Panc1 (cell line): Measurements from ENCODE around the gene PRORP. TPM values are rescaled to one million over a fixed set of nuclear protein-coding genes. Genes with fewer than 3 reads are reported as not detected.

ENCODE experiments used
- ATAC-seq: fragments of 200-7000 bp; cut with Tn5 transposase; 2 replicates; pipeline ENCODE4 v1.9.1; 2020; ENCODE audit warnings: mild to moderate bottlenecking, moderate library complexity
- BruUV-seq: library from RNA; stranded (reverse); fragments of 400-500 nt; replicated peaks from 2 replicates; lab custom pipeline; 2021; lab: Mats Ljungman, UMichigan
- CTCF ChIA-PET: fragments of 300-600 bp; sonication (Branson Sonifier 250); formaldehyde crosslinking; loops from one replicate; lab custom pipeline; 2022; ENCODE audit warnings: antibody characterized with exemption; lab: Charles Lee
- POLR2A ChIA-PET: fragments of 300-600 bp; sonication (Branson Sonifier 250); formaldehyde crosslinking; loops from one replicate; lab custom pipeline; 2022; ENCODE audit warnings: antibody characterized with exemption; lab: Charles Lee
- DNase-seq: peaks from one replicate; pipeline ENCODE4 v3.0.0-alpha.2; 2010; ENCODE audit warnings: low read depth, low spot score
- H3K27ac ChIP-seq: 2 replicates; pipeline ENCODE4 v1.5.1; 2011; ENCODE audit warnings: mild to moderate bottlenecking, low read length, inconsistent platforms
- H3K27me3 ChIP-seq: fragments of 200-500 bp; sonication (Bioruptor generic); 2 replicates; pipeline ENCODE4 v1.6.0; 2014; ENCODE audit warnings: low read length, inconsistent platforms; ENCODE audit not compliant: control insufficient read depth, insufficient read depth
- H3K36me3 ChIP-seq: fragments of 200-500 bp; sonication (Bioruptor generic); 2 replicates; pipeline ENCODE4 v1.5.1; 2014; ENCODE audit warnings: inconsistent platforms, mild to moderate bottlenecking, low read length, moderate library complexity; ENCODE audit not compliant: control insufficient read depth, insufficient read depth
- H3K4me1 ChIP-seq: 2 replicates; pipeline ENCODE4 v1.5.1; 2011; ENCODE audit warnings: inconsistent platforms, mild to moderate bottlenecking, low read length, moderate library complexity; ENCODE audit not compliant: control insufficient read depth, insufficient read depth
- H3K4me3 ChIP-seq, 2 experiments: 2 replicates each; pipeline ENCODE4 v1.5.1; 2011 to 2012; ENCODE audit warnings: low read depth in 2 of 2, low read length in 2 of 2, mild to moderate bottlenecking in 2 of 2, inconsistent platforms in 1 of 2, moderate library complexity in 1 of 2
- H3K9me3 ChIP-seq: fragments of 200-500 bp; sonication (Bioruptor generic); 2 replicates; pipeline ENCODE4 v1.5.1; 2014; ENCODE audit warnings: low read depth, mild to moderate bottlenecking, inconsistent platforms, low read length, moderate library complexity; ENCODE audit not compliant: control insufficient read depth, insufficient read depth
- POLR2AphosphoS5 ChIP-seq: IDR thresholded peaks from 2 replicates; pipeline ENCODE4 v1.6.1; 2012; ENCODE audit warnings: mild to moderate bottlenecking, low read depth, low read length, moderate library complexity
- SIN3A ChIP-seq: IDR thresholded peaks from 2 replicates; pipeline ENCODE4 v1.6.1; 2012; ENCODE audit warnings: low read depth, mild to moderate bottlenecking, low read length, moderate library complexity, borderline replicate concordance; ENCODE audit not compliant: insufficient read depth
- TCF7L2 ChIP-seq: IDR thresholded peaks from 2 replicates; pipeline ENCODE4 v1.6.1; 2011; ENCODE audit warnings: mild to moderate bottlenecking, low read depth, low read length, inconsistent platforms
- in situ Hi-C: cut with HindIII; loops from 2 replicates; pipeline ENCODE4 v1.10.0; 2016; ENCODE audit warnings: low sequenced_read_pairs, low pct_unique_long_range_greater_than_20kb
- intact Hi-C: fragments of 100-400 bp; cut with micrococcal nuclease; formaldehyde crosslinking; loops from one replicate; pipeline ENCODE4 v1.10.0; 2022; ENCODE audit not compliant: unreplicated experiment
- total RNA-seq: library from RNA; stranded (reverse); gene quantifications from one replicate; pipeline ENCODE4 v1.2.1, GENCODE V29; 2021; ENCODE audit not compliant: unreplicated experiment
- TF ChIP-seq, protein P1 (sequence below), 2 experiments: IDR thresholded peaks; 2 replicates each; pipeline ENCODE4 v1.6.1; 2011 to 2012; ENCODE audit warnings: low read depth in 2 of 2, control low read depth in 1 of 2, low read length in 1 of 2, mild to moderate bottlenecking in 1 of 2, moderate library complexity in 1 of 2; ENCODE audit not compliant: insufficient read depth in 1 of 2
- TF ChIP-seq, protein P2 (sequence below): fragments of 450-650 bp; IDR thresholded peaks from 2 replicates; pipeline ENCODE4 v1.5.1; 2017; ENCODE audit warnings: mild to moderate bottlenecking

Gene PRORP
- total RNA-seq, 1 experiment from 2014 or later: 28.1 TPM

DNA sequence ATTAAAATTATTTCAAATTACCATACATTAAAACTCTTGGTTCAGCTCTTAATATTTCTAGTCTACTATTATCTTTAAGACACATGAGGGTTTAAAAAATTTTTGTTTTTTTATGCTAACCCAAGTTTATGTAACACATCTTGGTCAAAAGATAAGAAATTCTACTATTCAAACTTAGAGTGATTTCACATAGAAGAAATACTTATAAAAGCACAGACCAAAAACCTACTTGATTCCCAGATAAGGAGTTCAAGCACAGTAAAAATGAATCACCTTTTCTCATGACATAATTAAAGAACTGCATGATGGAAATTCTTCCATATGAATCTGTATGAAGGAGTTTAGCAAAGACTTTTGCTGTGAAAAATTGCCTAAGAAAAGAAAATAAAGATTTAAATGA is 14.5 kb upstream of the PRORP start:
- ChIA-PET CTCF (no interaction called here), POLR2A (no interaction called here)
- no peak for DNase-seq
- no peaks in the 10 kb centered on the region for H3K9me3 ChIP-seq
- no peaks in the 10 kb centered on the region; the same call in 1 of the 2 replicates for H3K36me3 ChIP-seq
- no peak overlapping the region for H3K27ac ChIP-seq
- no peak for ATAC-seq
- intact Hi-C loops: no loop called here
- TF ChIP-seq TCF7L2: no peak
- TF ChIP-seq, protein P1, sequence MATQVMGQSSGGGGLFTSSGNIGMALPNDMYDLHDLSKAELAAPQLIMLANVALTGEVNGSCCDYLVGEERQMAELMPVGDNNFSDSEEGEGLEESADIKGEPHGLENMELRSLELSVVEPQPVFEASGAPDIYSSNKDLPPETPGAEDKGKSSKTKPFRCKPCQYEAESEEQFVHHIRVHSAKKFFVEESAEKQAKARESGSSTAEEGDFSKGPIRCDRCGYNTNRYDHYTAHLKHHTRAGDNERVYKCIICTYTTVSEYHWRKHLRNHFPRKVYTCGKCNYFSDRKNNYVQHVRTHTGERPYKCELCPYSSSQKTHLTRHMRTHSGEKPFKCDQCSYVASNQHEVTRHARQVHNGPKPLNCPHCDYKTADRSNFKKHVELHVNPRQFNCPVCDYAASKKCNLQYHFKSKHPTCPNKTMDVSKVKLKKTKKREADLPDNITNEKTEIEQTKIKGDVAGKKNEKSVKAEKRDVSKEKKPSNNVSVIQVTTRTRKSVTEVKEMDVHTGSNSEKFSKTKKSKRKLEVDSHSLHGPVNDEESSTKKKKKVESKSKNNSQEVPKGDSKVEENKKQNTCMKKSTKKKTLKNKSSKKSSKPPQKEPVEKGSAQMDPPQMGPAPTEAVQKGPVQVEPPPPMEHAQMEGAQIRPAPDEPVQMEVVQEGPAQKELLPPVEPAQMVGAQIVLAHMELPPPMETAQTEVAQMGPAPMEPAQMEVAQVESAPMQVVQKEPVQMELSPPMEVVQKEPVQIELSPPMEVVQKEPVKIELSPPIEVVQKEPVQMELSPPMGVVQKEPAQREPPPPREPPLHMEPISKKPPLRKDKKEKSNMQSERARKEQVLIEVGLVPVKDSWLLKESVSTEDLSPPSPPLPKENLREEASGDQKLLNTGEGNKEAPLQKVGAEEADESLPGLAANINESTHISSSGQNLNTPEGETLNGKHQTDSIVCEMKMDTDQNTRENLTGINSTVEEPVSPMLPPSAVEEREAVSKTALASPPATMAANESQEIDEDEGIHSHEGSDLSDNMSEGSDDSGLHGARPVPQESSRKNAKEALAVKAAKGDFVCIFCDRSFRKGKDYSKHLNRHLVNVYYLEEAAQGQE (IDR thresholded peaks at IDR 0.05; ENCODE audit: insufficient read depth in 1 of 2, low read depth in 2 of 2, low read length in 1 of 2): no peak
- TF ChIP-seq POLR2AphosphoS5: no peak
- TF ChIP-seq, protein P2, sequence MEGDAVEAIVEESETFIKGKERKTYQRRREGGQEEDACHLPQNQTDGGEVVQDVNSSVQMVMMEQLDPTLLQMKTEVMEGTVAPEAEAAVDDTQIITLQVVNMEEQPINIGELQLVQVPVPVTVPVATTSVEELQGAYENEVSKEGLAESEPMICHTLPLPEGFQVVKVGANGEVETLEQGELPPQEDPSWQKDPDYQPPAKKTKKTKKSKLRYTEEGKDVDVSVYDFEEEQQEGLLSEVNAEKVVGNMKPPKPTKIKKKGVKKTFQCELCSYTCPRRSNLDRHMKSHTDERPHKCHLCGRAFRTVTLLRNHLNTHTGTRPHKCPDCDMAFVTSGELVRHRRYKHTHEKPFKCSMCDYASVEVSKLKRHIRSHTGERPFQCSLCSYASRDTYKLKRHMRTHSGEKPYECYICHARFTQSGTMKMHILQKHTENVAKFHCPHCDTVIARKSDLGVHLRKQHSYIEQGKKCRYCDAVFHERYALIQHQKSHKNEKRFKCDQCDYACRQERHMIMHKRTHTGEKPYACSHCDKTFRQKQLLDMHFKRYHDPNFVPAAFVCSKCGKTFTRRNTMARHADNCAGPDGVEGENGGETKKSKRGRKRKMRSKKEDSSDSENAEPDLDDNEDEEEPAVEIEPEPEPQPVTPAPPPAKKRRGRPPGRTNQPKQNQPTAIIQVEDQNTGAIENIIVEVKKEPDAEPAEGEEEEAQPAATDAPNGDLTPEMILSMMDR: no peak
- no peak for TF ChIP-seq SIN3A
- no peak overlapping the region for H3K4me3 ChIP-seq
- in situ Hi-C loops: no loop called here
- no peaks in the 10 kb centered on the region for H3K27me3 ChIP-seq
- H3K4me1 ChIP-seq: no peaks in the 10 kb centered on the region
- BruUV-seq: no TSS peak

DNA sequence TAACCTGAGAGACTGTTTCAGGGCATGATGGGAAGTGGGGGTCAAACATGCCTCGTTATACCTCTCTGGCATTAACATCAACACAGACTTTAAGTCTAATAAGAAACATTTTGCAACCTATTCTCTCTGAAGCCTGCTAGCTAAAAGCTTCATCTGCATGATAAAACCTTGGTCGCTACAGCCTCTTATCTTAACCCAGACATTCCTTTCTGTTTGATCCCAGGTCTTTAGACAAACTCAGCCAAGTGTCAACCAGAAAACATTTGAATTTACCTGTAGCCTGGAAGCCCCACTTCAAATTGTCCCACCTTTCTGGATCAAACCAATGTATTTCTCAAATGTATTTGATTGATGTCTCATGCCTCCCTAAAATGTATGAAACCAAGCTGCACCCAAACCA is 9.7 kb upstream of the PRORP start:
- in situ Hi-C loops: no loop called here
- no peaks in the 10 kb centered on the region; the same call in 1 of the 2 replicates for H3K36me3 ChIP-seq
- CTCF ChIA-PET: no interaction called here

More for the DNA sequence above, 9.7 kb upstream of the PRORP start:
- no peak for DNase-seq
- POLR2A ChIA-PET: no interaction called here
- ATAC-seq: no peak
- Histone ChIP-seq H3K4me3 (no peak overlapping the region), H3K27me3 (no peaks in the 10 kb centered on the region), H3K9me3 (no peaks in the 10 kb centered on the region), H3K27ac (no peak overlapping the region), H3K4me1 (no peaks in the 10 kb centered on the region)
- intact Hi-C loops: no loop called here
- no TSS peak for BruUV-seq
- TF ChIP-seq TCF7L2 (no peak), SIN3A (no peak), POLR2AphosphoS5 (no peak)
- TF ChIP-seq, protein P2: no peak
- TF ChIP-seq, protein P1 (IDR thresholded peaks at IDR 0.05; ENCODE audit: insufficient read depth in 1 of 2, low read depth in 2 of 2, low read length in 1 of 2): no peak
